ENCODE measurements around the gene CWC27.
A peak's percentile ranks its signal among the peaks of the same experiment; 100 is the strongest.

Gene CWC27

GRCh38 chr5:64742821-64743220, 25.9 kb upstream of the CWC27 start:
- Histone ChIP-seq H4K91ac (ENCODE audit: low read length) (no peak overlapping the region), H2BK15ac (ENCODE audit: low read depth, poor library complexity, severe bottlenecking) (no peak overlapping the region), H3K9ac (ENCODE audit: low read length) (no peak overlapping the region), H3K27me3 (ENCODE audit: control insufficient read depth in 1 of 2, insufficient read depth in 1 of 2, low read length in 2 of 2) (no peaks in the 10 kb centered on the region), H3K4me1 (ENCODE audit: control insufficient read depth, insufficient read depth, low read depth, low read length) (no peaks in the 10 kb centered on the region), H2AFZ (ENCODE audit: low read depth, low read length) (no peak overlapping the region), H3K4me2 (ENCODE audit: low read length, poor library complexity, severe bottlenecking) (no peak overlapping the region), H2BK12ac (ENCODE audit: low read length in 2 of 2) (no peak overlapping the region), H3K36me3 (ENCODE audit: control insufficient read depth in 1 of 2, insufficient read depth in 2 of 2, low read depth in 1 of 2, low read length in 2 of 2) (peaks cover 0 to 44% of the 10 kb centered on the region in 2 experiments), H3K27ac (ENCODE audit: low read length, poor library complexity, severe bottlenecking) (no peak overlapping the region), H3K18ac (ENCODE audit: low read depth in 1 of 2, low read length in 2 of 2) (no peak overlapping the region), H3K4me3 (ENCODE audit: insufficient read depth in 1 of 2, low read depth in 1 of 2, low read length in 2 of 2) (no peak overlapping the region), H4K8ac (ENCODE audit: low read length) (no peak overlapping the region), H2BK120ac (ENCODE audit: low read depth, low read length) (no peak overlapping the region), H3K9me3 (ENCODE audit: control insufficient read depth, low read length) (no peaks in the 10 kb centered on the region), H3K4ac (ENCODE audit: low read depth in 1 of 2, low read length in 2 of 2) (no peak overlapping the region), H2AK5ac (ENCODE audit: low read length, severe bottlenecking) (no peak overlapping the region), H2BK5ac (ENCODE audit: low read depth, low read length, poor library complexity, severe bottlenecking) (no peak overlapping the region), H3K79me1 (replicated peaks; ENCODE audit: low read length, poor library complexity, severe bottlenecking) (peaks cover 23% of the 10 kb centered on the region), H3K23ac (ENCODE audit: low read length in 2 of 2) (no peak overlapping the region), H3K14ac (ENCODE audit: low read length in 2 of 2) (no peak overlapping the region)
- DNase-seq: peak; percentile 14

GRCh38 chr5:64744914-64745313, 23.8 kb upstream of the CWC27 start:
- Histone ChIP-seq H3K36me3 (ENCODE audit: control insufficient read depth in 1 of 2, insufficient read depth in 2 of 2, low read depth in 1 of 2, low read length in 2 of 2) (peaks cover 0 to 23% of the 10 kb centered on the region in 2 experiments), H3K14ac (ENCODE audit: low read length in 2 of 2) (no peak overlapping the region), H3K4me1 (ENCODE audit: control insufficient read depth, insufficient read depth, low read depth, low read length) (no peaks in the 10 kb centered on the region), H2AFZ (ENCODE audit: low read depth, low read length) (no peak overlapping the region), H3K23ac (ENCODE audit: low read length in 2 of 2) (no peak overlapping the region), H3K4me2 (ENCODE audit: low read length, poor library complexity, severe bottlenecking) (no peak overlapping the region), H3K18ac (ENCODE audit: low read depth in 1 of 2, low read length in 2 of 2) (no peak overlapping the region), H3K4ac (ENCODE audit: low read depth in 1 of 2, low read length in 2 of 2) (no peak overlapping the region), H2BK12ac (ENCODE audit: low read length in 2 of 2) (no peak overlapping the region), H2BK5ac (ENCODE audit: low read depth, low read length, poor library complexity, severe bottlenecking) (no peak overlapping the region), H3K79me1 (replicated peaks; ENCODE audit: low read length, poor library complexity, severe bottlenecking) (peaks cover 26% of the 10 kb centered on the region), H2AK5ac (ENCODE audit: low read length, severe bottlenecking) (no peak overlapping the region), H4K8ac (ENCODE audit: low read length) (no peak overlapping the region), H2BK120ac (ENCODE audit: low read depth, low read length) (no peak overlapping the region), H3K9ac (ENCODE audit: low read length) (no peak overlapping the region), H3K4me3 (ENCODE audit: insufficient read depth in 1 of 2, low read depth in 1 of 2, low read length in 2 of 2) (no peak overlapping the region), H4K91ac (ENCODE audit: low read length) (no peak overlapping the region), H3K27me3 (ENCODE audit: control insufficient read depth in 1 of 2, insufficient read depth in 1 of 2, low read length in 2 of 2) (no peaks in the 10 kb centered on the region), H3K27ac (ENCODE audit: low read length, poor library complexity, severe bottlenecking) (no peak overlapping the region), H3K9me3 (ENCODE audit: control insufficient read depth, low read length) (no peaks in the 10 kb centered on the region), H2BK15ac (ENCODE audit: low read depth, poor library complexity, severe bottlenecking) (no peak overlapping the region)
- 100% methylated on average over 1 of the region's 1 CpG for WGBS
- DNase-seq: no peak

GRCh38 chr5:64746446-64746845, 22.3 kb upstream of the CWC27 start:
- no peak overlapping the region for H4K91ac ChIP-seq (ENCODE audit: low read length)

DNA sequence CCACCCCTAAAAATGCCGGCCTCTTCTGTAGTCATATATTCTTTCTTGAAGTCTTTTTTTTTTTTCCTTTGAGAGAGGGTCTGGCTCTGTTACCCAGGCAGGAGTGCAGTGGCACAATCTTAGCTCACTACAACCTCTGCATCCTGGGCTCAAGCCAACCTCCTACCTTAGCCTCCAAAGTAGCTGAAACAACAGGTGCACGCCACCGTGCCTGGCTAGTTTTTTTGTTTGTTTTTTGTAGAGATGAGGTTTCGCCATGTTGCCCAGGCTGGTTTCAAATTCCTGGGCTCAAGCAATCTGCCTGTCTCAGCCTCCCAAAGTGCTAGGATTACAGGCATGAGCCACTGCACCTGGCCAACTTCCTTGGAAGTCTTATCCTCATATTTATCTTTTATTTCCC, 19.3 kb upstream of the CWC27 start:
- no peak overlapping the region for H3K27ac ChIP-seq (ENCODE audit: low read length, poor library complexity, severe bottlenecking)
- no peak overlapping the region for H2AK5ac ChIP-seq (ENCODE audit: low read length, severe bottlenecking)
- no peak overlapping the region for H2BK15ac ChIP-seq (ENCODE audit: low read depth, poor library complexity, severe bottlenecking)
- H3K23ac ChIP-seq (ENCODE audit: low read length in 2 of 2): no peak overlapping the region
- H3K4ac ChIP-seq (ENCODE audit: low read depth in 1 of 2, low read length in 2 of 2): no peak overlapping the region
- no peak overlapping the region for H2BK5ac ChIP-seq (ENCODE audit: low read depth, low read length, poor library complexity, severe bottlenecking)
- H3K4me1 ChIP-seq (ENCODE audit: control insufficient read depth, insufficient read depth, low read depth, low read length): no peaks in the 10 kb centered on the region
- H3K27me3 ChIP-seq (ENCODE audit: control insufficient read depth in 1 of 2, insufficient read depth in 1 of 2, low read length in 2 of 2): no peaks in the 10 kb centered on the region
- H3K4me2 ChIP-seq (ENCODE audit: low read length, poor library complexity, severe bottlenecking): no peak overlapping the region
- WGBS: 81% methylated on average over 3 of the region's 4 CpGs
- no peak overlapping the region for H4K91ac ChIP-seq (ENCODE audit: low read length)
- H2AFZ ChIP-seq (ENCODE audit: low read depth, low read length): no peak overlapping the region
- no peak overlapping the region for H2BK120ac ChIP-seq (ENCODE audit: low read depth, low read length)
- H3K18ac ChIP-seq (ENCODE audit: low read depth in 1 of 2, low read length in 2 of 2): no peak overlapping the region
- H3K4me3 ChIP-seq (ENCODE audit: insufficient read depth in 1 of 2, low read depth in 1 of 2, low read length in 2 of 2): no peak overlapping the region
- peaks cover 25% of the 10 kb centered on the region for H3K79me1 ChIP-seq (replicated peaks; ENCODE audit: low read length, poor library complexity, severe bottlenecking)
- H3K9me3 ChIP-seq (ENCODE audit: control insufficient read depth, low read length): no peaks in the 10 kb centered on the region
- no peak overlapping the region for H2BK12ac ChIP-seq (ENCODE audit: low read length in 2 of 2)
- H3K36me3 ChIP-seq (ENCODE audit: control insufficient read depth in 1 of 2, insufficient read depth in 2 of 2, low read depth in 1 of 2, low read length in 2 of 2): peaks cover 0 to 31% of the 10 kb centered on the region in 2 experiments
- no peak overlapping the region for H3K9ac ChIP-seq (ENCODE audit: low read length)
- no peak overlapping the region for H3K14ac ChIP-seq (ENCODE audit: low read length in 2 of 2)
- DNase-seq: no peak
- H4K8ac ChIP-seq (ENCODE audit: low read length): no peak overlapping the region

More at GRCh38 chr5:64746446-64746845, 22.3 kb upstream of the CWC27 start:
- Histone ChIP-seq H3K27me3 (ENCODE audit: control insufficient read depth in 1 of 2, insufficient read depth in 1 of 2, low read length in 2 of 2) (no peaks in the 10 kb centered on the region), H3K79me1 (replicated peaks; ENCODE audit: low read length, poor library complexity, severe bottlenecking) (peaks cover 25% of the 10 kb centered on the region), H2BK12ac (ENCODE audit: low read length in 2 of 2) (no peak overlapping the region), H2BK5ac (ENCODE audit: low read depth, low read length, poor library complexity, severe bottlenecking) (no peak overlapping the region), H2AK5ac (ENCODE audit: low read length, severe bottlenecking) (no peak overlapping the region), H3K14ac (ENCODE audit: low read length in 2 of 2) (no peak overlapping the region), H3K4ac (ENCODE audit: low read depth in 1 of 2, low read length in 2 of 2) (no peak overlapping the region), H3K4me1 (ENCODE audit: control insufficient read depth, insufficient read depth, low read depth, low read length) (no peaks in the 10 kb centered on the region), H3K18ac (ENCODE audit: low read depth in 1 of 2, low read length in 2 of 2) (no peak overlapping the region), H2BK15ac (ENCODE audit: low read depth, poor library complexity, severe bottlenecking) (no peak overlapping the region), H3K9ac (ENCODE audit: low read length) (no peak overlapping the region), H3K23ac (ENCODE audit: low read length in 2 of 2) (no peak overlapping the region), H3K27ac (ENCODE audit: low read length, poor library complexity, severe bottlenecking) (no peak overlapping the region), H3K4me2 (ENCODE audit: low read length, poor library complexity, severe bottlenecking) (no peak overlapping the region), H3K9me3 (ENCODE audit: control insufficient read depth, low read length) (no peaks in the 10 kb centered on the region), H2AFZ (ENCODE audit: low read depth, low read length) (no peak overlapping the region), H4K8ac (ENCODE audit: low read length) (no peak overlapping the region), H3K36me3 (ENCODE audit: control insufficient read depth in 1 of 2, insufficient read depth in 2 of 2, low read depth in 1 of 2, low read length in 2 of 2) (peaks cover 0 to 19% of the 10 kb centered on the region in 2 experiments), H2BK120ac (ENCODE audit: low read depth, low read length) (no peak overlapping the region), H3K4me3 (ENCODE audit: insufficient read depth in 1 of 2, low read depth in 1 of 2, low read length in 2 of 2) (no peak overlapping the region)
- DNase-seq: no peak
- 94% methylated on average over 1 of the region's 1 CpG for WGBS

Data from mesenchymal stem cell (in vitro differentiated cells and primary cell).